SK-N-SH (cell line): ENCODE results near the gene CTBP2. TPM values are rescaled to one million over a fixed set of nuclear protein-coding genes. Genes with fewer than 3 reads are reported as not detected.

Experiments used
- CTCF ChIA-PET: fragments of 300-600, 350-600 bp; formaldehyde crosslinking; extraction: SDS; loops from one replicate; lab custom pipeline; 2021; lab: Yijun Ruan, JAX
- POLR2A ChIA-PET: fragments of 350-600 bp; sonication (Branson Sonifier 250); formaldehyde crosslinking; extraction: SDS; loops from one replicate; lab custom pipeline; 2020; ENCODE audit warnings: antibody characterized with exemption, inconsistent platforms; lab: Yijun Ruan, JAX
- DNase-seq: peaks from one replicate; pipeline ENCODE4 v3.0.0; 2012
- H2AFZ ChIP-seq: fragments of 200-600 bp; sonication (generic); 2 replicates; pipeline ENCODE4 v1.8.1; 2016; ENCODE audit warnings: antibody characterized with exemption, mild to moderate bottlenecking, low read depth
- H3F3A ChIP-seq: fragments of 200-600 bp; sonication (generic); replicated peaks from 2 replicates; pipeline ENCODE3; 2016; ENCODE audit warnings: antibody characterized with exemption, mild to moderate bottlenecking; ENCODE audit not compliant: insufficient read depth
- H3K27ac ChIP-seq, 2 experiments: fragments of 200-500 bp in 1 of 2; fragments of 200-600 bp in 1 of 2; sonication (Bioruptor generic) in 1 of 2; sonication (generic), shearing (Covaris generic) in 1 of 2; 2 replicates each; pipeline versions ENCODE4 v1.5.1 to v1.6.1; 2014 to 2016; ENCODE audit warnings: low read depth in 2 of 2, inconsistent platforms in 1 of 2, low read length in 1 of 2, mild to moderate bottlenecking in 1 of 2, mixed read lengths in 1 of 2
- H3K27me3 ChIP-seq: fragments of 200-600 bp; sonication (generic), shearing (Covaris generic); 2 replicates; pipeline ENCODE4 v1.6.1; 2016; ENCODE audit warnings: mixed run types; ENCODE audit not compliant: insufficient read depth
- H3K36me3 ChIP-seq, 2 experiments: fragments of 200-500 bp in 1 of 2; fragments of 200-600 bp in 1 of 2; sonication (Bioruptor generic) in 1 of 2; sonication (generic) in 1 of 2; replicated peaks in 1 of 2; 2 replicates each; pipeline versions ENCODE3 to v1.5.1; 2014 to 2016; ENCODE audit warnings: low read length in 1 of 2, mild to moderate bottlenecking in 1 of 2; ENCODE audit not compliant: insufficient read depth in 2 of 2, control insufficient read depth in 1 of 2
- H3K4me1 ChIP-seq, 2 experiments: fragments of 200-500 bp in 1 of 2; fragments of 200-600 bp in 1 of 2; sonication (Bioruptor generic) in 1 of 2; sonication (generic), shearing (Covaris generic) in 1 of 2; 2 replicates each; pipeline versions ENCODE4 v1.5.1 to v1.6.1; 2014 to 2016; ENCODE audit warnings: low read depth in 1 of 2, low read length in 1 of 2, mixed run types in 1 of 2; ENCODE audit not compliant: insufficient read depth in 2 of 2, control insufficient read depth in 1 of 2
- H3K4me2 ChIP-seq: fragments of 200-600 bp; sonication (generic), shearing (Covaris generic); 2 replicates; pipeline ENCODE4 v1.6.1; 2017; ENCODE audit warnings: mixed run types
- H3K4me3 ChIP-seq, 2 experiments: fragments of 200-500 bp in 1 of 2; fragments of 200-600 bp in 1 of 2; sonication (Bioruptor generic) in 1 of 2; sonication (generic), shearing (Covaris generic) in 1 of 2; 2 replicates each; pipeline versions ENCODE4 v1.5.1 to v1.8.1; 2014 to 2016; ENCODE audit warnings: low read depth in 2 of 2, inconsistent platforms in 1 of 2, low read length in 1 of 2, mild to moderate bottlenecking in 1 of 2, mixed read lengths in 1 of 2, moderate library complexity in 1 of 2
- H3K79me2 ChIP-seq: fragments of 200-600 bp; sonication (generic); 2 replicates; pipeline ENCODE4 v1.8.1; 2017; ENCODE audit warnings: mild to moderate bottlenecking; ENCODE audit not compliant: insufficient read depth
- H3K9ac ChIP-seq: fragments of 200-600 bp; sonication (generic); 2 replicates; pipeline ENCODE4 v1.6.1; 2017; ENCODE audit warnings: mixed run types
- H3K9me2 ChIP-seq: fragments of 200-600 bp; sonication (generic); 2 replicates; pipeline ENCODE4 v1.6.1; 2017; ENCODE audit warnings: mixed run types
- H3K9me3 ChIP-seq: fragments of 200-600 bp; sonication (generic); 2 replicates; pipeline ENCODE4 v1.6.1; 2017; ENCODE audit warnings: mixed run types, mild to moderate bottlenecking, moderate library complexity
- H4K20me1 ChIP-seq: fragments of 200-600 bp; sonication (generic); 2 replicates; pipeline ENCODE4 v1.6.1; 2017; ENCODE audit warnings: mild to moderate bottlenecking, mixed run types; ENCODE audit not compliant: insufficient read depth
- CHD2 ChIP-seq: fragments of 150-350 bp; IDR thresholded peaks from 2 replicates; pipeline ENCODE4 v1.6.1; 2018; ENCODE audit warnings: low read length; ENCODE audit not compliant: partially characterized antibody
- CTCF ChIP-seq: fragments of 200-600 bp; sonication (generic); IDR thresholded peaks from 2 replicates; pipeline ENCODE4 v1.6.1; 2017; ENCODE audit warnings: antibody characterized with exemption, mild to moderate bottlenecking, moderate library complexity
- EP300 ChIP-seq, 2 experiments: IDR thresholded peaks; 2 replicates each; pipeline versions ENCODE4 v1.4.0 to v1.6.1; 2012; ENCODE audit warnings: borderline replicate concordance in 1 of 2, low read depth in 1 of 2, low read length in 1 of 2
- EZH2phosphoT487 ChIP-seq: fragments of 200-600 bp; sonication (generic); IDR thresholded peaks from 2 replicates; pipeline ENCODE4 v1.6.1; 2017; ENCODE audit warnings: low read depth, mixed run types, mild to moderate bottlenecking, antibody characterized with exemption, moderate library complexity, borderline replicate concordance
- FOXJ3 ChIP-seq: sonication (generic); formaldehyde crosslinking; IDR thresholded peaks from 2 replicates; pipeline ENCODE4 v1.5.1; 2020; ENCODE audit warnings: mild to moderate bottlenecking, missing genetic modification reagents
- GABPA ChIP-seq: IDR thresholded peaks from 2 replicates; pipeline ENCODE4 v1.4.0; 2012; ENCODE audit warnings: low read depth, mild to moderate bottlenecking
- JUND ChIP-seq: IDR thresholded peaks from 2 replicates; pipeline ENCODE4 v1.4.0; 2012
- MEF2A ChIP-seq: IDR thresholded peaks from 2 replicates; pipeline ENCODE4 v1.4.0; 2012; ENCODE audit warnings: low read depth, borderline replicate concordance
- NRF1 ChIP-seq: IDR thresholded peaks from 2 replicates; pipeline ENCODE4 v1.6.1; 2012; ENCODE audit warnings: low read depth, mild to moderate bottlenecking, low read length
- PBX3 ChIP-seq: IDR thresholded peaks from 2 replicates; pipeline ENCODE4; 2012
- POLR2AphosphoS5 ChIP-seq: IDR thresholded peaks from 2 replicates; pipeline ENCODE4 v1.6.1; 2012; ENCODE audit warnings: low read depth, low read length
- RCOR1 ChIP-seq: fragments of 150-350 bp; IDR thresholded peaks from 2 replicates; pipeline ENCODE4 v1.6.1; 2017; ENCODE audit warnings: antibody characterized with exemption, low read length
- RFX5 ChIP-seq: IDR thresholded peaks from 2 replicates; pipeline ENCODE4 v1.6.1; 2012; ENCODE audit warnings: mild to moderate bottlenecking, improper control_type of control experiment, low read length
- RXRA ChIP-seq: IDR thresholded peaks from 2 replicates; pipeline ENCODE4 v1.4.0; 2012; ENCODE audit warnings: low read depth, mild to moderate bottlenecking, borderline replicate concordance
- SMC3 ChIP-seq: IDR thresholded peaks from 2 replicates; pipeline ENCODE4 v1.6.1; 2012; ENCODE audit warnings: low read depth, low read length, improper control_type of control experiment
- TCF12 ChIP-seq: IDR thresholded peaks from 2 replicates; pipeline ENCODE4 v1.4.0; 2012
- TEAD4 ChIP-seq: IDR thresholded peaks from 2 replicates; pipeline ENCODE4 v1.4.0; 2012; ENCODE audit warnings: mild to moderate bottlenecking, borderline replicate concordance; ENCODE audit not compliant: insufficient read depth
- USF2 ChIP-seq: fragments of 150-350 bp; IDR thresholded peaks from 2 replicates; pipeline ENCODE4 v1.6.1; 2017; ENCODE audit warnings: antibody characterized with exemption, low read length, low read depth, borderline replicate concordance
- YY1 ChIP-seq: IDR thresholded peaks from 2 replicates; pipeline ENCODE4 v1.4.0; 2012; ENCODE audit warnings: low read depth, mild to moderate bottlenecking
- ZBTB33 ChIP-seq: IDR thresholded peaks from 2 replicates; pipeline ENCODE4 v1.4.0; 2012; ENCODE audit warnings: low read depth, borderline replicate concordance
- WGBS: methylation state at CpG from one replicate; pipeline ENCODE4 v1.1.6; 2017; ENCODE audit warnings: low lambda C conversion rate; 5-methylcytosine and 5-hydroxymethylcytosine counted together
- polyA plus RNA-seq, 3 experiments: library from polyadenylated mRNA; depleted of rRNA; stranded (reverse); fragments of >200 nt; gene quantifications; 2 replicates each; pipeline ENCODE4 v1.2.3, GENCODE V29; 2012

CTBP2 gene
- polyA plus RNA-seq, 1 of the 3 experiments (the other 2 are of a cell fraction): 69.7 TPM

GRCh38 chr10:125114761-125115391 lies 45.5 kb downstream of the CTBP2 start:
- CTCF ChIA-PET: interaction anchor here (0.7 kb wide), 1 partner anchor 54 kb away, joined by 3 read pairs; no protein-coding TSS in a partner anchor
- no peak overlapping the region for H2AFZ ChIP-seq

More at GRCh38 chr10:125114761-125115391, 45.5 kb downstream of the CTBP2 start:
- Histone ChIP-seq H3K4me3 (no peak overlapping the region), H3K36me3 (peaks cover 2 to 13% of the 10 kb centered on the region in 2 experiments), H3K9me2 (no peaks in the 10 kb centered on the region), H3K9me3 (no peaks in the 10 kb centered on the region), H3K27ac (no peak overlapping the region), H3K79me2 (peaks cover 96% of the 10 kb centered on the region), H4K20me1 (peaks cover 95% of the 10 kb centered on the region), H3K4me1 (peaks cover 8 to 21% of the 10 kb centered on the region in 2 experiments), H3K4me2 (no peak overlapping the region), H3K27me3 (no peaks in the 10 kb centered on the region), H3K9ac (no peak overlapping the region), H3F3A (no peaks in the 10 kb centered on the region)
- no peak for DNase-seq
- no peak for TF ChIP-seq PBX3
- no peak for TF ChIP-seq EP300 (IDR thresholded peaks at IDR 0.05; ENCODE audit: borderline replicate concordance in 1 of 2, low read depth in 1 of 2, low read length in 1 of 2)
- no peak for TF ChIP-seq GABPA
- no peak for TF ChIP-seq JUND
- TF ChIP-seq RCOR1: no peak
- no peak for TF ChIP-seq SMC3
- no peak for TF ChIP-seq EZH2phosphoT487
- no peak for TF ChIP-seq RXRA
- no peak for TF ChIP-seq NRF1
- TF ChIP-seq USF2: no peak
- no peak for TF ChIP-seq YY1
- TF ChIP-seq POLR2AphosphoS5: no peak
- TF ChIP-seq RFX5: no peak
- TF ChIP-seq CHD2: no peak
- no peak for TF ChIP-seq TCF12
- TF ChIP-seq TEAD4: no peak
- no peak for TF ChIP-seq CTCF
- TF ChIP-seq ZBTB33: no peak
- TF ChIP-seq MEF2A: no peak
- TF ChIP-seq FOXJ3: no peak
- POLR2A ChIA-PET: no interaction called here
- WGBS: 87% methylated on average over 16 of the region's 16 CpGs
